Activated naive CD4-positive, alpha-beta T cell treated with anti-CD3 and anti-CD28 coated beads, Interleukin-2, amount 10 ng/mL, durations not matched to agents 7 days and 5 days (primary cell): ENCODE data around the gene TBX10.

Experiments used
- CTCF ChIA-PET: fragments of 350-600 bp; sonication (Branson Sonifier 250); formaldehyde crosslinking; loops from one replicate; lab custom pipeline; 2021; ENCODE audit warnings: antibody characterized with exemption; lab: Charles Lee
- DNase-seq: peaks from one replicate; pipeline ENCODE4 v3.0.0-alpha.2; 2020
- H3K27ac Mint-ChIP-seq: one replicate; pipeline ENCODE4 v1.8.0; 2021; ENCODE audit warnings: mild to moderate bottlenecking, moderate library complexity, mixed read lengths
- H3K27me3 Mint-ChIP-seq: one replicate; pipeline ENCODE4 v1.8.0; 2021; ENCODE audit warnings: mild to moderate bottlenecking, mixed read lengths
- H3K36me3 Mint-ChIP-seq: one replicate; pipeline ENCODE4 v1.8.0; 2021; ENCODE audit warnings: mixed read lengths
- H3K4me1 Mint-ChIP-seq: one replicate; pipeline ENCODE4 v1.8.0; 2021; ENCODE audit warnings: mixed read lengths
- H3K4me3 Mint-ChIP-seq: one replicate; pipeline ENCODE4 v1.8.0; 2021; ENCODE audit warnings: mild to moderate bottlenecking, moderate library complexity, mixed read lengths
- H3K9me3 Mint-ChIP-seq: one replicate; pipeline ENCODE4 v1.8.0; 2021; ENCODE audit warnings: mixed read lengths

Gene TBX10

GRCh38 chr11:67633758-67634365 is 5.7 kb downstream of the TBX10 start:
- peaks cover 26% of the 10 kb centered on the region for H3K27me3 Mint-ChIP-seq
- H3K4me1 Mint-ChIP-seq: peaks cover 19% of the 10 kb centered on the region
- H3K36me3 Mint-ChIP-seq: no peaks in the 10 kb centered on the region
- no peak overlapping the region for H3K27ac Mint-ChIP-seq
- CTCF ChIA-PET: interaction anchor here (1.2 to 8.0 kb wide), 2 partner anchors 13 to 24 kb away, joined by 3 to 91 read pairs; partner anchors contain the start of gene ACY3
- no peak overlapping the region for H3K4me3 Mint-ChIP-seq
- no peaks in the 10 kb centered on the region for H3K9me3 Mint-ChIP-seq
- DNase-seq: peak; percentile 15

- Mint-ChIP-seq H3K27ac (peak overlapping the region; percentile 42), H3K27me3 (peaks cover 19% of the 10 kb centered on the region), H3K4me3 (no peak overlapping the region), H3K4me1 (peaks cover 23% of the 10 kb centered on the region), H3K36me3 (no peaks in the 10 kb centered on the region), H3K9me3 (no peaks in the 10 kb centered on the region)
- CTCF ChIA-PET: interaction anchor here (1.2 to 8.0 kb wide), 3 partner anchors 14 to 26 kb away, joined by 3 to 91 read pairs (median 59); partner anchors contain the start of gene ACY3
- peak; percentile 20 for DNase-seq
Measured at GRCh38 chr11:67632982-67633755, 6.4 kb downstream of the TBX10 start.

DNA sequence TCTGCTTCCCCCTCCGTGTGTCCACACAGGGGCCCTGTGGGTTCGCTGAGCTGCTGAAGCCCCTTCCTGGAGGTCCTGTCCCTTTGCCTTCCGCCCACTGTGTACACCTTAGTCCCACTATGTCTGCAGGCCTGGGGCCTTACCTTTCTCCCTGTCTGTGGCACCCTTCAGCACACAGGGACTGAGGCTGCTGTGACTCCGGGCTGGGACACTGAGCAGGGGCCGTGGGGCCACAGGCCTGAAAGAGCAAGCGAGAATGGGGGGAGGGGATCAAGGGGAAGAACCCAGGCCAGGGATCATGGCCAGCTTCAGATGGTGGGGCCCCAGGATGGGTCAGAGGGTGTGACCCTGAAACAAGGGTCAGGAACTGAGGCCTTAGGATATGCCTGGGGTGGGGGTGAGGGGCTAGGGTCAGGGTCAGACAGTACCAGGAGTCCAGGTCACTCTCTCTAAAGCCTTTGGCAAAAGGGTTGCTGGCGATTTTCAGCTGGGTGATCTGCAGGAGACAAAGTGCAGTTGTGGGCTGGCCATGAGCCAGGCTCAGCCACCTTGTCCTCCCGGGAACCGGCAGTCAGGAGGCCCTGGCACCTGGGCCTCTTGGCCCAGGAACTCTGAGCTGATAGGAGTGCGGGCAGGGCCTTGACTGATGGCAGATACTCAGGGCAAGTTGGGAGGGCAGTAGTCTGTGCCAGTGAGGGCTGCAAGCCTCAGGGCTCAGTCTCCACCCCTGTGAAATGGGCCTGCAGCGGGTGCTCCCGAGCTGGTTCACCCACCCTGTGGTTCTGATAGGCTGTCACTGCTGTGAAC is 7.2 kb downstream of the TBX10 start:
- Mint-ChIP-seq H3K27ac (no peak overlapping the region), H3K27me3 (peaks cover 18% of the 10 kb centered on the region), H3K4me1 (peaks cover 24% of the 10 kb centered on the region), H3K9me3 (no peaks in the 10 kb centered on the region), H3K36me3 (no peaks in the 10 kb centered on the region), H3K4me3 (peak overlapping the region; percentile 19)
- DNase-seq: peak; percentile 19
- CTCF ChIA-PET: interaction anchor here (5.4 to 8.0 kb wide), 2 partner anchors 15 to 27 kb away, joined by 59 to 91 read pairs; partner anchors contain the start of gene ACY3

DNA sequence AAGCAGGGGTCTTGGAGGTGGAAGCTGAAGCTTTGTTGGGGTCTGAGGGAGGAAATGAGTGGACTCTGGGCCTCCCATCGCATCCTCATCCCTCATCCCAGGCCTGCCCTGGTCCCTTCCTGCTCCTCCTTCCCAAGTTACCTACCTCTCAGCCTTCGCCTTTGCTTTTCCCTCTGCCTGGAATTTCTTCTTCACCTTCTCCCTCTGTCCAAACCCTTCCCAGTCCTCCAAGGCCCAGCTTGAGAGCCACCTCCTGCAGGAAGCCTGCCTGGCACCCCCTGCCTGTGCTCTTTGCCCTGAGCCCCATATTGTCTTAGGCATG is 7.7 kb downstream of the TBX10 start:
- peaks cover 1% of the 10 kb centered on the region for H3K36me3 Mint-ChIP-seq
- CTCF ChIA-PET: interaction anchor here (5.4 to 8.0 kb wide), 2 partner anchors 15 to 27 kb away, joined by 59 to 91 read pairs; partner anchors contain the start of gene ACY3
- peaks cover 19% of the 10 kb centered on the region for H3K4me1 Mint-ChIP-seq
- H3K27ac Mint-ChIP-seq: no peak overlapping the region
- H3K4me3 Mint-ChIP-seq: peak overlapping the region; percentile 19
- H3K27me3 Mint-ChIP-seq: peaks cover 18% of the 10 kb centered on the region
- no peak for DNase-seq
- no peaks in the 10 kb centered on the region for H3K9me3 Mint-ChIP-seq

GRCh38 chr11:67631411-67631810 is 8.2 kb downstream of the TBX10 start:
- CTCF ChIA-PET: interaction anchor here (4.4 to 8.0 kb wide), 3 partner anchors 16 to 28 kb away, joined by 36 to 91 read pairs (median 59); partner anchors contain the start of gene ACY3
- peak overlapping the region; percentile 86 for H3K4me3 Mint-ChIP-seq
- H3K9me3 Mint-ChIP-seq: no peaks in the 10 kb centered on the region
- peak; percentile 22 for DNase-seq
- peak overlapping the region; percentile 87 for H3K27ac Mint-ChIP-seq
- peaks cover 1% of the 10 kb centered on the region for H3K36me3 Mint-ChIP-seq
- H3K27me3 Mint-ChIP-seq: peaks cover 18% of the 10 kb centered on the region
- H3K4me1 Mint-ChIP-seq: peaks cover 17% of the 10 kb centered on the region

DNA sequence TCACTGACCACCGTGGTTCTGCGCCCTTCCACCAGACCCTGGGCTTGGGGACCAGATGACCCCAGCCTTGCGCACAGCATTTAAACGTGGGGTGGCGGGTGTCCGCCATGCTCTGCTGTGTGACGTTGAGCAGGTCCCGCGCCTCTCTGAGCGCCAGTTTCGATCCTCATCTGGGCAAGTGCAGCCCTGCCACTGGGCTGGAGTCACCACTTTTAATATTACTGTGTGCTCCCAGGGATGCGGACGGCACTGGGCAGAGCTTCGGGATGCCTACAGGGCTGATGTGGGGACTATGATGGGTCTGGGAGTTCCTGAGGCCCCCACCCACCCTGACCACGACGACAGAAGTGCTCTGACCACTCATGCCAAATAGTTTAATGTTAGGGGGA is 8.6 kb downstream of the TBX10 start:
- Mint-ChIP-seq H3K9me3 (no peaks in the 10 kb centered on the region), H3K4me3 (peak overlapping the region; percentile 86), H3K36me3 (peaks cover 1% of the 10 kb centered on the region), H3K4me1 (peaks cover 17% of the 10 kb centered on the region), H3K27me3 (peaks cover 16% of the 10 kb centered on the region), H3K27ac (peak overlapping the region; percentile 87)
- DNase-seq: no peak
- CTCF ChIA-PET: interaction anchor here (0.7 to 8.0 kb wide), 6 partner anchors 14 to 280 kb away, joined by 3 to 91 read pairs (median 23); partner anchors contain the start of gene ACY3

DNA sequence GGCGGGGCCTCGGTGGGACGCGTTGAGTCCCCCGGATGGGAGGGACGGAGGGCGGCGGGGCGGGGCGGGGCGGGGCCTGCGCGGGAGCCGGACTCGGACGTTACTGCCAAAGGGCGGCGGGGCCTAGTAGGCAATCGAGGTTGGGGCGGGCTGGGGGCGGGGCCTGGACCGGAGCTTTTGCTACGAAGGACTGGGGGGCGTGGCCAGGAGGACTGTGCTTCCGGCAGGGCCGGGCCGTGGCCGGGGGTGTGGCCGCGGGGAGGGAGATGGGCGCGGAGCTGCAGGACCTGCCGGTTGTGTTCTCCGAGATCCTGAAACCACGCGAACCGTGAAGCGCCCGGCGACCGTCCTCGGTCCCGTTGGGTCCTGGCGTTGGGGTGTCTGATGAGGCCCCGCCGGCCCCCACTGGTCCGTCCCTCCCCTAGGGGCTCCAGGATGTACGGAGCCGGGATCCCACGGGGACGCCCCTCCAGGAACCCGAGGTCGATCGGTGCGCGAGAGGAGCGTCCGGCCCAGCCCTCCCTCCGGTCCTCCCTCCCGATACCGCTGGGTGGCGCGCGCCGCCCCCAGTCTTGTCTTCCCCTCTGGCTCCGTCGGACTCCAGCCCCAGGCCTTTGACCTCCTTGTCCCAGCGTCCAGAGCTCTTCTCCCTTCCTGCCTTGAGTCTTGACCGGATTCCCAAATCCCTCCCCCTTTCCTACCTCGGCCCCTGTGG is 9.2 kb downstream of the TBX10 start:
- H3K9me3 Mint-ChIP-seq: no peaks in the 10 kb centered on the region
- peak overlapping the region; percentile 95 for H3K27ac Mint-ChIP-seq
- H3K36me3 Mint-ChIP-seq: peaks cover 1% of the 10 kb centered on the region
- peaks cover 20% of the 10 kb centered on the region for H3K4me1 Mint-ChIP-seq
- H3K4me3 Mint-ChIP-seq: peak overlapping the region; percentile 86
- DNase-seq: peak; percentile 98
- CTCF ChIA-PET: interaction anchor here (0.7 to 8.0 kb wide), 10 partner anchors 10 to 279 kb away, joined by 3 to 91 read pairs (median 8); partner anchors contain the start of gene ACY3
- H3K27me3 Mint-ChIP-seq: peaks cover 15% of the 10 kb centered on the region

- CTCF ChIA-PET: interaction anchor here (1.0 to 8.0 kb wide), 12 partner anchors 11 to 278 kb away, joined by 3 to 91 read pairs (median 4); partner anchors contain the start of genes ACY3 and GSTP1
- Mint-ChIP-seq H3K36me3 (peaks cover 1% of the 10 kb centered on the region), H3K9me3 (no peaks in the 10 kb centered on the region), H3K27me3 (peaks cover 9% of the 10 kb centered on the region), H3K27ac (peak within 1 kb of the TSS; percentile 95), H3K4me1 (peaks cover 23% of the 10 kb centered on the region), H3K4me3 (peak within 1 kb of the TSS; percentile 86)
- DNase-seq: peak; percentile 92
Measured at GRCh38 chr11:67629386-67630227, 10.0 kb downstream of the TBX10 start, which contains the start of gene NUDT8. NUDT8 (minus strand) TSS chr11:67629937; CDS start chr11:67629911, 26 bp downstream.

GRCh38 chr11:67628710-67629385 is 10.7 kb downstream of the TBX10 start:
- H3K4me1 Mint-ChIP-seq: peaks cover 23% of the 10 kb centered on the region
- H3K27ac Mint-ChIP-seq: peak overlapping the region; percentile 95
- DNase-seq: no peak
- peaks cover 1% of the 10 kb centered on the region for H3K36me3 Mint-ChIP-seq
- peak overlapping the region; percentile 60 for H3K4me3 Mint-ChIP-seq
- H3K9me3 Mint-ChIP-seq: no peaks in the 10 kb centered on the region
- peaks cover 9% of the 10 kb centered on the region for H3K27me3 Mint-ChIP-seq
- CTCF ChIA-PET: interaction anchor here (1.0 to 8.0 kb wide), 12 partner anchors 12 to 272 kb away, joined by 3 to 91 read pairs (median 4); partner anchors contain the start of genes ACY3 and GSTP1

- H3K4me3 Mint-ChIP-seq: no peak overlapping the region
- H3K4me1 Mint-ChIP-seq: peaks cover 23% of the 10 kb centered on the region
- peak overlapping the region; percentile 58 for H3K27ac Mint-ChIP-seq
- H3K36me3 Mint-ChIP-seq: peaks cover 1% of the 10 kb centered on the region
- DNase-seq: no peak
- no peaks in the 10 kb centered on the region for H3K9me3 Mint-ChIP-seq
- CTCF ChIA-PET: interaction anchor here (0.8 to 8.0 kb wide), 9 partner anchors 8 to 99 kb away, joined by 3 to 91 read pairs (median 10); partner anchors contain the start of gene ACY3
- peaks cover 9% of the 10 kb centered on the region for H3K27me3 Mint-ChIP-seq
Measured at GRCh38 chr11:67627812-67628624, 11.5 kb downstream of the TBX10 start.

GRCh38 chr11:67627441-67627811 is 12.1 kb downstream of the TBX10 start:
- Mint-ChIP-seq H3K27me3 (peaks cover 7% of the 10 kb centered on the region), H3K9me3 (no peaks in the 10 kb centered on the region), H3K27ac (no peak overlapping the region), H3K4me3 (no peak overlapping the region), H3K4me1 (peaks cover 23% of the 10 kb centered on the region), H3K36me3 (peaks cover 1% of the 10 kb centered on the region)
- DNase-seq: no peak
- CTCF ChIA-PET: interaction anchor here (0.8 to 8.0 kb wide), 7 partner anchors 9 to 32 kb away, joined by 3 to 91 read pairs (median 8); partner anchors contain the start of gene ACY3
